CD4-positive, alpha-beta T cell treated with Interleukin-12 subunit alpha and Interleukin-12 subunit beta, for 1 hour (primary cell): Measurements from ENCODE around the gene TPSG1.
"Not testable (repeated sequence)": the region's sequence is repeated elsewhere in the genome, so short reads cannot be mapped to it uniquely, and the experiment has no call there.

Experiments
- DNase-seq: peaks from one replicate; pipeline ENCODE4 v3.0.0-alpha.2; 2020

Gene TPSG1

DNA sequence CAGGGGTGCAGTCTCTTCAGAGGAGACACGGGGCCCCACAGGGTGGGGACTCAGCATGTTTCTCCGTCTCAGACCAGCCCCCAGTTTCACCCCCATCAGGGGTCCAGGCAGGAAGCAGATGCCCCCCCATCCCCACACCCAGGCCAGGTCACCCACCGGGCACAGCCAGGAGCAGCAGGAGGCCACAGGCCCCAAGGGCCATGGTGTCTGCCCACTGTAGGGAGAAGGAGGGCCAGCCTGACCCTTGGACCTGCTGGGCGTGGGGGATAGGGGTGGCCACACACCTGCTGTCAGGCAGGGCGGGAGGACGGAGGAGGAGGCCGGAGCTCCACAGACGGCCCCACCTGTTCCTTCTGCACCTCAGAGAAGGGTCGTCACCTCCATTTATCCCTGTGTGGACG, at the start of gene TPSG1:
Gene TPSG1 (minus strand): TSS at position 218 of the 401 bp plus-strand sequence. CDS start 16 bp downstream, at position 202.
- no peak for DNase-seq

DNA sequence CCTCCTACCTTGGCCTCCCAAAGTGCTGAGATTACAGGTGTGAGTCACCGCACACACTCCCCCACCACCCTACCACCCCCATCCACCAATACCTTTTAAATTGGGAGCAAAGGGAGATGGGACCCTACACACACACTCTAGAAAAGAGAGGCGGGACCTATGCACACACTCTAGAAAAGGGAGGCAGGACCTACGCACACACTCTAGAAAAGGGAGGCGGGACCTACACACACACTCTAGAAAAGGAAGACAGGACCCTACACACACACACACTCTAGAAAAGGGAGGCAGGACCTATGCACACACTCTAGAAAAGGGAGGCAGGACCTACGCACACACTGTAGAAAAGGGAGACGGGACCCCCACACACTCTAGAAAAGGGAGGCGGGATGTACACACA, 49.7 kb upstream of the TPSG1 start:
- no peak for DNase-seq

DNA sequence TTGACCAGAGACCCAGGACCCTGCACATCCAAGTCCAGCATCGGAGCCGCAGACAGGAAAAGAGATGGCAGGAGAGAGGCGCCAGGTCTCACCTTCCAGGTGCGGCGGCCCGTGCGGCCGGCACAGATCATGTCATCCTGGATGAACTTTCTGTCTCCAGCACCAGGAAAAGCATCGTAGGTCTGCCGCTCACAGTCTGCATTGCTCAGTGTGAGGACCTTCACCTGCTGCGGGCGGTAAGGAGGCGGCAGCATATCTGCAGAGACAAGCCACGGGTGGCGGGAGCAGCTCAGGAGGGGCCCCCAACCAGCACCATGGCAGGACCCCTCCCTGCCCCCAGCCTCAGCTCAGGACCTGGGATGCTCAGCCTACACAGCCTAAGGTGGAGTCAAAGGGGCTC, 48.7 kb upstream of the TPSG1 start:
- no peak for DNase-seq

DNA sequence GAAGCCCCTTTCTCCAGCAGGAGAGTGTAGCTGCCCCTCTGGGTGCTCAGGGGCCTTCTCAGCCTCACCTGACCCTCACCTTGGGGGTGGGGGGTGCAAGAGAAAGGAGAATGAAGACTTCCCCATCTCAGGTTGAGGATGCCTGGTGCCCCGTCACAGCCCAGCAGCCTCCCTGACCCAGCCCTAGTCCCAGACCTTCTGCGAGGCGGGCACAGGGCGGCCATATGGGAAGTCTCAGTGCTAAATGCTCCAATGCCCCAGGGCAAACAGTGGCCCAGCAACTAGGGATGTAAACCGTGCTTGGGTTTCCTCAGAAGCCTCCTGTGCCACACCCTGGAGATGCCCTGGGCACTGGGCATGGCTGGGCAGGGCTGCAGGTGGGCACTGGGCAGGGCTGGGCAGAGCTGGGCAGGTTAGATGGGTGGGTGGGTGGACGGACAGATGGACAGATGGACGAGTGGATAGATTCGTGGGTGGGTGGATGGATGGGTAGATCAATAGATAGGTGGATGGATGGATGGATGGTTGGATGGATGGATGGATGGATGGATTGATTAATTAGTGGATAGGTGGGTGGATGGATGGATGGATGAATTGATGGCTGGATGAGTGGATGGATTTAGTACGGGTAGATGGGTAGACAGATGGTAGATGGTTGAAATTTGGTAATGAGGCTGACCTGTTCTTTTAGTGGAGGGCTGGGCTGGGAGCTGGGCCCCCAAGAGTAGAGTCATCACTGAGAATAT, 47.6 kb upstream of the TPSG1 start:
- no peak for DNase-seq

DNA sequence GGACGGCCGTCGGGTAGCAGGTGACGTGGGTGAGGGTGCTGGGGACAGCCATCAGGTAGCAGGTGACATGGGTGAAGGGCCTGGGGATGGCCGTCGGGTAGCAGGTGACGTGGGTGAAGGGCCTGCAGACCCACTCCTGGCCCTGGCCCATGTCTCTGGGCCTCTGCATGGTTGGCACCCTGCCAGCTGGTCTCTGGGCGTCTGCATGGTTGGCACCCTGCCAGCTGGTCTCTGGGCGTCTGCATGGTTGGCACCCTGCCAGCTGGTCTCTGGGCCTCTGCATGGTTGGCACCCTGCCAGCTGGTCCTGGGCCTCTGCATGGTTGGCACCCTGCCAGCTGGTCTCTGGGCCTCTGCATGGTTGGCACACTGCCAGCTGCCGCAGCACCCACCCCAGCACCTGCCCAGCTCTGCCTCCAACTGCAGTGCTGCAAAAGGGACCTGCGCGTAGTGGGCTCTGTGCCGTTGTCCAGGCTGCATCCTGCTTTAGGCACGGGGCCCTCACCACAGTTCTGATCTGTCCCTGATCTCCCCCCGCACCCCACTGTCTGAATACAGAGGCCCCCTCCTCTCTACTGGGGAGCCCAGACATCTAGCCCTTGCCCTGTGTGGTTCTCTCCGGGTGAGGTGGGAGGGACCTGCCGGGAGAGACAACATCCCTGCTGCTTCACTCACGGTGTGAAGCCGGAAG, 46.8 kb upstream of the TPSG1 start:
- not testable (repeated sequence) for DNase-seq

DNA sequence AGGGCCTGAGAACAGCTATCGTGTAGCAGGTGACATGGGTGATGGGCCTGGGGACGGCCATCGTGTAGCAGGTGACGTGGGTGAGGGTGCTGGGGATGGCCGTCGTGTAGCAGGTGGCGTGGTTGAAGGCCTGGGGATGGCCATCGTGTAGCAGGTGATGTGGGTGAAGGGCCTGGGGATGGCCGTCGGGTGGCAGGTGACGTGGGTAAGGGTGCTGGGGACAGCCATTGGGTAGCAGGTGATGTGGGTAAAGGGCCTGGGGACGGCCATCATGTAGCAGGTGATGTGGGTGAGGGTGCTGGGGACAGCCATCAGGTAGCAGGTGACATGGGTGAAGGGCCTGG, 46.3 kb upstream of the TPSG1 start:
- DNase-seq: no peak

DNA sequence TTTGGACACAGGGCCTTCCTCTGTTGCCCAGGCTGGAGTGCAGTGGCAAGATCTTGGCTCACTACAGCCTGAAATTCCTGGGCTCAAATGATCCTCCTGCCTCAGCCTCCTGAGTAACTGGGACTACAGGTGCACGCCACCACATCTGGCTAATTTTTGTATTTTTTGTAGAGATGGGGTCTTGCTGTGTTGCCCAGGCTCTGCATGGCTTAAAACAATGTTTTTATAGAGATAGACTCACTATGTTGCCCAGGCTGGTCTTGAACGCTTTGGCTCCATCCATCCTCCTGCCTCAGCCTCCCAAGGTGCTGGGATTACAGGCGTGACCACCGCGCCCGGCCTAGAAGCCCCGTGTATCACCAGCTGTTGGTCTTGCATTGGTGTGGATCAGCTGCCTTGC, 44.4 kb upstream of the TPSG1 start:
- not testable (repeated sequence) for DNase-seq

DNA sequence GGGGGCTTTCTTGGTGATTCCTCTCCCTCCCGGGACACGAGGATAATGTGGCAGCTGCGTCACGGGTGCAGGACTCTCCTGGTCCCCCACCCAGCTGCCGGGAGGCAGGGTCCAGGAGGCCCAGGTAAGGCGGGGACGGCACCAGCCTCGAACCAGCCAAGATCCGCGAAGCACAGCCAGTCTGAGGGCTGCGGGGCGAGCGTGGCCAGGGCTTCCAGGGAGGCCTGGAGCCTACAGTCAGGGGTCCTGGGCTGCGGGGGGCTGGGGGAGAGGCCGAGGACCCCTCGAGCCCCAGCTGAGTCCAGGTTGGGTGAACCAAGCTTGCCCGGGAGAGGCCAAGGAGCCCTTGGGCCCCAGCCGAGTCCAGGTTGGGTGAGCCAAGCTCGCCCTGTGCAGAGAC, 40.8 kb upstream of the TPSG1 start:
- DNase-seq: no peak

DNA sequence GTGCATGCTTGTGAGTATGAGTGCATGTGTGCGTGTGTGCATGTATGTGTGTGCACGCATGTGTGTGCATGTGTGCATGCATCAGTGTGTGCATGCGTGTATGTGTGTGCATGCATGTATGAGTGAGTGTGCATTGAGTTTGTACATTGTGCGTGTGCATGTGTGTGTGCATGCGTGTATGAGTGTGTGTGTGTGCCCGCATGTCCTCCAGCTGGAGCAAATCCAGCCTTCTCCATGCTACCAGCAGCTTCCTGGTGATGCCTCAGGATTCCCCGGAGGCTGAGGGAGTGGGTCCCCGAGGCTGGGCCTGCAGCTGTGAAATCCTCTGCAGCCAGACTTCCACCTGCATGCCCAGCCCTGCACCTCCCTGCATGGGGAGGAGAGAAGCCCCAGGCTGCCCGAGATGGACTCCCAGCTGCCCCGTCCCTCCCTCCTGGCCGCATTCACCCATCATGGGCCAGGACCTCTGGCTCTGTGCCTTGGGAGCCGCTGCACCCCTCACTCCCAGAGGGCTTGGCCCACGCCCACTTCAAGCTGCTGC, 40.1 kb upstream of the TPSG1 start:
- no peak for DNase-seq

DNA sequence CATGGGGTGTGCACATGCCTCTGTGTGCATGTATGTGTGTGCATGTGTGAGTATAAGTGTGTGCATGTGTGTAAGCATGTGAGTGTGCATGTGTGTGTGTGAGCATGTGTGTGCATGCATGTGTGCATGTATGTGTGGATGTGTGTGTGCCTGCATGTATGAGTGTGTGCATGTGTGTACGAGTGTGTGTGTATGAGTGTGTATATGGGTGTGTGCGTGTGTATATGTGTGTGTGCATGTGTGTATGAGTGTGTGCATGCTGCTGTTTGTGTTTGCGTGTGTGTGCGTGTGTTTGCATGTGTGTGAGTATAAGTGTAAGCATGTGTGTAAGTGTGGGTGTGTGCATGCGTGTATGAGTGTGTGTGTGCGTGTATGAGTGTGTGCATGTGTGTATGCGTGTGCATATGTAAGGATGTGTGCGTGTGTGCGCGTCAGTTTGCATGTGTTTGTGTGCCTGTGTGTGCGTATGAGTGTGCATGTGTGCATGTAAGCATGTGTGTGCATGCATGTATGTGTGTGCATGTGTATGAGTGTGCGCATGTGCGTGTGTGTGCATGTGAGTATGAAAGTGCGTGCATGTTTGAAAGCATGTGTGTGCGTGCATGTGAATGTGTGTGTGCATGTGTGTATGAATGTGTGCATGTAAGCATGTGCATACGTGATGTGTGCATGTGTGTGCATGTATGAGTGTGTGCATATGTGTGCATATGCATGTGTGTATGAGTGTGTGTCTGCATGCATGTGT, 39.4 kb upstream of the TPSG1 start:
- DNase-seq: no peak

DNA sequence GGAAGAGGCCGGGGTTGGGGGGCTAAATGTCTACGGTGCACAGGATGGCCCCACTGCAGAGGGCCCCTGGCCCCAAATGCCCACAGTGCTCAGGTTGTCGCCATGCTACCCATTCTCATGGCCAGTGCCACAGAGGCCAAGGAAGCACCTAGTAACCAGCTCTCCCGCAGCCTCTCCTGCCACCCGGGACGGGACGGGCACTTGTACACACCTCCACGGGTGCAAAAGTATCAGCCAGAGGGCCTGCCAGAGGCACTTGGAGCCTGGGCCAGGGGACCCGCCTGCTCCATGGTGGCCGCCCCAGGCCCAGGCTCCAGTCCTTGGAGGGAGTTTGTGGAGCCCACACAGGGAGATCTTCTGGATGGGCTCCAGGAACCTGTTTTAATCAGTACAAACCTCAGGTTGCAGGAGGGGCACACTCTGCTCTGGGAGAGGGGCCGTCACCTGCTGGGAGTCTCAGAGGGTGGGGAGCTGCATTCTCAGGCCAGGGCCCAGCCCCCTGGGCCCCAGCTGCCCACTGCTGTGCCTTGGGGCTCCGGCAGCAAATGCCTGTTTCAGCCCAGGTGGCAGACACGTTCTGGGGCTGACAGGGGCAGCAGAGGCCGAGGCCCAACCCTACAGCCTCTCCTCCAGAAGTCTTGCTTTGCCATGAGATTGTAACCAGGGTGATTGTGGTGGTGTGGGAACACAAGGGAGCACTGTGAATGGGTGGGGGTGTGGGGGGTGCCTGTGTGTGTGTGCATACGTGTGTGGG, 38.7 kb upstream of the TPSG1 start:
- no peak for DNase-seq

DNA sequence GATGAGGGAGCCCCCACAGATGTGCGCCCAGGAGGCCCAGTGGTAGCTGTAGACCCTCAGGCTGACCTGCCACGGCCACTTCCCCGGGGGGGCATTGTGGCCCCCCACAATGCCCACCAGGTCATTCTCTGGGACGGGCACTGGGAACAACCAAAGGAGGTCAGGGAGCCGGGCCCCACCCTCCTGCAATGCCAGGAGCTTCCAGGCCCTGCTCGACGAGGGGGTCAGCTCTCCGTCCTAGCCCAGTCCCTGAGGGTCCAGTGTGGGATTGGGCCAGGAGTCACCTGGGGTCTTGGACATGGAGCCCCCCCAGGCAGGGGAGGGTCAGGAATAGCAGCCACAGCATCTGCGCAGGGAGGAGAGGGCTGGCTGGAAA, 37.8 kb upstream of the TPSG1 start:
- no peak for DNase-seq

DNA sequence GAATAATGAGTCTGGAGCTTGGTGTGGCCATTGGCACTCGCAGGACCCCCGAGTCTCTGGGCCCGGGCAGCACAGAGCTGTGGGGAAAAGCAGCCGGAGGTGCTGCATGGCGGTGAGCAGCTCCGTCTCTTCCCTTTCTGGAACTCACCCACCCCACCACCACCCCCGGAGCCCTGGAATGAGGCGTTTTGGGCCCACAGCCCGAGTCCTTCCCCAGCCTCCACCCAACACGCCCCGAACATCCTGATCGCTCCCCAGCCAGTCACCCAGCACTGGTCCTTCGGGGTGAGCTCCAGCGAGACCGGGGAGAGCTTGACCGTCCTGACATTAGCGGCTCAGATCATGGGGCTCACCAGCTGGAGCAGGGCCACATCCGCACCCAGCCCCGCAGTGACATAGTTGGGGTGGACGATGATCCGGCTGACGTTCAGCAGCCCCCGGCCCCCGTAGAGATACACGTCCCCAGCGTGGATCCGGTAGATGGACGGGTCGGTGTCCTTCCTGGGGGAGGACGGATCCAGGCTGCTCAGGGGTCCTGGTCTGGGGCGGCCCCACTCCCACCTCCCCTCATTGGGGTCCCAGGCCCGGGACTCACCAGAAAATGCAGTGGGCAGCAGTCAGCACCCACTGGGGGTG, 37.3 kb upstream of the TPSG1 start:
- no peak for DNase-seq

DNA sequence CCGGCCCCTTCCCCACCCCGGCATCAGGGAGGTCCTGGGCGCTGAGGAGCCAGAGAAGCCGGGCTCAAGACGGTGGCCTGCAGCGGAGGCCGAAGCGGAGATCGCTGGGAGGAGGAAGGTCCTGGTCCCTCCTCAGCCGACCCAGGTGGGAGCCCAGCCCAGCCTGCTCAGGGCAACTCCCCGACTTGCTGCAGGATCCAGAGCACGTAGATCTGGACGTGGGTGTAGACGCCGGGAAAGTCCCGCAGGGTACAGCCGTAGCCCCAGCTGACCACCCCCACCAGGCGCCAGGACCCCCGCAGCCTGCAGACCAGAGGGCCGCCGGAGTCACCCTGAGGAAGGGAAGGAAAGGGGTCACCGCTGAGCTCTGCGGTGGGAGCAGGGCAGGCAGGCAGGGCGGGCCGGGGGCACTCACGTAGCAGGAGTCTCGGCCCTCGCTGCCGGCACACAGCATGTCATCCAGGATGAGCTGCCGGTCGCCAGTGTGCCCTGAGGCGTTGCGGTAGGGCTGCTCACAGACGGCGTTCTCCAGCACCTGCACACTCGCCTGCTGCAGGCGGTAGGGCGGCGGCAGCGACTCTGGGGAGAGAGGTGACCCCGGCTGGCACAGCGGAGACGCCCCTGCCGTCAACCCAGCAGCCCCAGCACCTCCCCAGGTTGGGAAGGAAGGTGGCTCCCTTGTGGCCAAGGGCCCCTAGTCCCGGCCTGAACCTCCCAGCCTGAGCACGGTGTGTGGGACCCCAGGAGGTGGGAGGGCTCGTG, 36.2 kb upstream of the TPSG1 start:
- no peak for DNase-seq

DNA sequence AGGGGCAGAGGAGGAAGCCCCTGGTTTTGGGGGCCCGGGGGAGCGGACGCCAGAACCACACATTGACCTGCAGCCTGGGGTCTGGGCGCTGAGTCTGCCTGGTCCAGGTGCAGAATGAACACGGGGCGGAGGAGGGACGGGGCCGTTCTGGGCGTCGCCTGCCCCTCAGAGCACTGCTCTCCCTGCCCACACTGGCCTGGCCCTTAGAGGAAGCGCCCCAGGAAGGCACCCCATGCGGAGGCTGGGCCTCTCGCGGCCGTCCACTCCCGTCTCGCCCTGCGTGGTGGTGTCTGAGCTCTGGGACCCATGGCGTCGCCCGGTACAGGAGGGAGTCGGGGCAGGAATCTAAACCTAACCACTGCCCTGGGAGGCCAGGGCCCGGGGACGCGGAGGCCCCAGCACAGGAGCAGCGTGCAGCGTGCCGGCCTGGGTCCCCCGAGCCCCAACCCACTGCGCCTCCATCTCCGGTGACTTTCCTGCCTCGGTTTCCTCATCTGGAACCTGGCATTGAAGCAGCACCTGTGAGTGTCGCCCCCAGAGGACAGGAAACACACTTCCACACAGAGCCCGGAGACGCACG, 35.1 kb upstream of the TPSG1 start:
- DNase-seq: no peak

DNA sequence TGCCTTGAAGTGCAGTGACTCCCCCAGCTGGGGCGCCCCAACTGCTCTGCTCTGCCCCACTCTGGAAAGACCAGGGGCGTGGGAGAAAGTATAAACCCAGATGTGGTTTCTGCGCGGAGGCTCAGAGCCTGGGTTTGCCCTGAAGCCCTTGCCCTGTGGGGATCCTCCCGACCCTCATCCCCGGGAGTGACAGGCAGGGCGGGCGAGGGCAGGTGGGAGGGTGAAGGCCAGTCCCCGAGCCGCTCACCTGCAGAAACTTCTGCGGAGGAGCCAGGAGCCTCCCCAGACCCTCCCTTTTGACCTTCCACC, 34.6 kb upstream of the TPSG1 start:
- no peak for DNase-seq

DNA sequence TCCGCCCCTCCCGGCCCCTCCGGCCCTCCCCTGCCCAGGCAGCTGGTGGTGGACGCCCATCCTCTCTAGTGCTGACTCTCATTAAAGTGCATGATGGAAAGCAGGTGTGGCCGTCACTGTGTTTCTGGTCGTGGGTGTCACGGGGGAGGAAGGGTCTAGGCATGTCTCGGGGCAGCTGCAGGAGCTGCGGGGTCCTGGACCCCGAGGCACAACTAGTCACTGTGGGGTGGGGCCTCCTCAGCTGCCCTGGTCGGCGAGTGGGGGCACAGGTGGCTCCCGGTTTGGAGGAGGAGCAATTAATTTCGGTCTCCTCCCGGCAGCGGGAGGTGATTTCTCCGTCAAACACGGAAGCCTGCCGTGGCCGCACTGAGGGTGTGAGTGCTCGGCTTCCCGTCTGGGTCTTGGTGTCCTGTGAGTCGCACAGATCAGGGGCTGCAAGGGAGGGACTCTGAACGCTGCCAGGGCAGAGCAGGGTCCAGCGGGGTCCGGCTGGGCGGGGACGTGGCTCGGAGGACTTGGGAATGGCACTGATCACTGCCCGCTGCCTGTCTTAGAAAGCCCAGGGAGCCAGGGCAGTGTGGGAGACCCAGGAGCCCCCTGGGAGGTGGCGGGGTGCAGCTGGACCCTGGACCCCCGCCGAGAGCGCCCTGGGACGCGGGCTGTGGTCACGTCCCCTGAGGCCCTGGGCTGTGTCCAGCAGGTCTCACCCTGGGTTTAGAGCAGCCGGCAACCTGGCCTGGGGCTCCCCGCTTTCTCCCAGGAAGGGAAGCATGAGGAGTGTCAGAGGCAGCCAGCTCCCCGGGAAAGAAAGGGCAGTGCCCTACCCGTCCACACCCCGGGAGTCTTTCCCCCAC, 34.1 kb upstream of the TPSG1 start:
- no peak for DNase-seq

DNA sequence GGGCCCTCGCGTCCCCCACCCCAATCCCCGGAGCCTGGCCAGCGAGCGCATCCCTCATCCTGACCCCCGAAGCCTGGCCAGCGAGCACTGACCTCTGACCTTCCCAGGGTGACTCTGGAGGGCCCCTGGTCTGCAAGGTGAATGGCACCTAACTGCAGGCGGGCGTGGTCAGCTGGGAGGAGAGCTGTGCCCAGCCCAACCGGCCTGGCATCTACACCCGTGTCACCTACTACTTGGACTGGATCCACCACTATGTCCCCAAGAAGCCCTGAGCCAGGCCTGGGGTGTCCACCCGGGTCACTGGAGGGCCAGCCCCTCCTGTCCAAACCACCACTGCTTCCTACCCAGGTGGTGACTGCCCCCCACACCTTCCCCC, 33.1 kb upstream of the TPSG1 start:
- DNase-seq: no peak

DNA sequence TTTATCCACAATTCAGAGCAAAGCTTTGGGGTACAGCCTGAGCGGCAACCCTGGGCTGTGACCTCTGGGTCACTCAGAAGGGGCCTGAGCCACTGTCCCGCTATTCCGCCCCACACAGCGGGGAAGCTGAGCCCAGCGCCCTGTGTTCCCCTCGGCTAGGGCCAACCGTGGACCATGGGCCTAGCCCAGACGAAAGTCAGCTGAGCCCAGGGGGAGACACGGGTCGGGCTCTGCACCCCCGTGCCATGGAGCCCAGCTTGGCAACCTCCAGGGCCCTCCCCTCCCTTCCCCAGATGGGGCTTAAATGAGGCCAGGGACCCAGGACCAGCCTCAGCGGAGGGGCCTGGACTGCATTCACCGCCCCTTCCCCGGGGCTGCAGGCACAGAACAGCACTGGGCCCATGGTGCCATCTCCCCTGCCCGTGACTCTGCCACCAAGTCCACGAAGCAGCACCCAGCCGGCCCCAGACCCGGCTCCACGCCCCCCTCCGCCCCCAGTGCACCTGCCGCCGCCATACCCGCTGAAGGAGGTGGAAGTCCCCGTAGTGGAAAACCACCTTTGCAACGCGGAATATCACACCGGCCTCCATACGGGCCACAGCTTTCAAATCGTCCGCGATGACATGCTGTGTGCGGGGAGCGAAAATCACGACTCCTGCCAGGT, 32.6 kb upstream of the TPSG1 start:
- no peak for DNase-seq

DNA sequence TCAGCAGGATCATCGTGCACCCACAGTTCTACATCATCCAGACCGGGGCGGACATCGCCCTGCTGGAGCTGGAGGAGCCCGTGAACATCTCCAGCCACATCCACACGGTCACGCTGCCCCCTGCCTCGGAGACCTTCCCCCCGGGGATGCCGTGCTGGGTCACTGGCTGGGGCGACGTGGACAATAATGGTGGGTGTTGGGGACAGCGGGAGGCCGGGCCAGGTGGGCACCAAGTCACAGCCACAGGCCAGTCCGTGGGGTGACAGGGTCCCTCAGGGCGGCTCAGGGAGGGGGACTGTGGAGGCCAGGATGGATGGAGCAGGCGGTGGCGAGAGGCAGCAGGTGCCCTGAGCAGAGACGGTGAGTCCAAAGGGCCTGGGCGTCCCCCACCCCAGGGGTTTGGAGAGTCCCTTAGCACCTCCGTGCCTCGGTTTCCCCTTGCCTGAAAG, 31.8 kb upstream of the TPSG1 start:
- DNase-seq: no peak
